Right ventricle myocardium inferior (tissue), 1 donor: ENCODE data around the gene GRK1. TPM values are rescaled to one million over a fixed set of nuclear protein-coding genes. Genes with fewer than 3 reads are reported as not detected.
"Not testable (repeated sequence)": the region's sequence is repeated elsewhere in the genome, so short reads cannot be mapped to it uniquely, and the experiment has no call there.

Source experiments
- ATAC-seq: fragments of 200-7000 bp; cut with Tn5 transposase; one replicate; pipeline ENCODE4 v1.9.1; 2020; ENCODE audit warnings: mild to moderate bottlenecking, moderate library complexity
- DNase-seq: peaks from one replicate; pipeline ENCODE4 v3.0.0; 2021; ENCODE audit errors: missing footprints
- intact Hi-C: fragments of 100-400 bp; cut with DNase I; formaldehyde crosslinking; loops from one replicate; pipeline ENCODE4 v1.11.0; 2022
- total RNA-seq: library from RNA; stranded (reverse); fragmentation: NEBNext Ultra II Directional; extraction: Animal tissue kit (Norgen Biotek cat#: 25700); gene quantifications from one replicate; pipeline ENCODE4 v1.2.1, GENCODE V29; 2021
- donor health status: DM: no; HTN: yes; CAD: no; lungs with severe emphysema.

GRK1 gene
- total RNA-seq, 1 donor from 2014 or later: 0.11 TPM

- ATAC-seq: peak; percentile 6
- intact Hi-C loops: no loop called here
- peak; percentile 70 for DNase-seq
These were observed 57.2 kb downstream of the GRK1 start for GRCh38 chr13:113724016-113724758.

GRCh38 chr13:113724780-113725315 lies 57.8 kb downstream of the GRK1 start:
- ATAC-seq (peak; percentile 92), DNase-seq (peak; percentile 87)
- intact Hi-C loops: no loop called here

- intact Hi-C loops, ATAC-seq: not testable (repeated sequence)
- DNase-seq: peak; percentile 70
These were observed 58.5 kb downstream of the GRK1 start for GRCh38 chr13:113725329-113726105.

- intact Hi-C loops: not testable (repeated sequence)
- peak; percentile 70 for DNase-seq
These were observed 59.2 kb downstream of the GRK1 start for GRCh38 chr13:113726106-113726821.

GRCh38 chr13:113726961-113727411 lies 60.0 kb downstream of the GRK1 start:
- ATAC-seq: no peak
- intact Hi-C loops: no loop called here
- DNase-seq: peak; percentile 63

More at GRCh38 chr13:113726106-113726821, 59.2 kb downstream of the GRK1 start:
- ATAC-seq: not testable (repeated sequence)

GRCh38 chr13:113728571-113729054 lies 61.6 kb downstream of the GRK1 start:
- no peak for ATAC-seq
- intact Hi-C loops: no loop called here

GRCh38 chr13:113729187-113730019 lies 62.4 kb downstream of the GRK1 start:
- peak; percentile 74 for DNase-seq
- intact Hi-C loops: no loop called here
- ATAC-seq: peak; percentile 41

More at GRCh38 chr13:113728571-113729054, 61.6 kb downstream of the GRK1 start:
- DNase-seq: peak; percentile 50

- intact Hi-C loops: no loop called here
- no peak for DNase-seq
- ATAC-seq: no peak
These were observed 63.3 kb downstream of the GRK1 start for GRCh38 chr13:113730258-113730691.

- intact Hi-C loops: no loop called here
- DNase-seq: no peak
These were observed 63.8 kb downstream of the GRK1 start for GRCh38 chr13:113730831-113731191.

GRCh38 chr13:113731192-113732175 lies 64.5 kb downstream of the GRK1 start:
- DNase-seq: peak; percentile 54
- intact Hi-C loops: no loop called here

More at GRCh38 chr13:113730831-113731191, 63.8 kb downstream of the GRK1 start:
- no peak for ATAC-seq

GRCh38 chr13:113732176-113732960 lies 65.3 kb downstream of the GRK1 start:
- ATAC-seq (no peak), DNase-seq (peak; percentile 60)
- intact Hi-C loops: no loop called here

More at GRCh38 chr13:113731192-113732175, 64.5 kb downstream of the GRK1 start:
- ATAC-seq: no peak

GRCh38 chr13:113732961-113733950 lies 66.2 kb downstream of the GRK1 start:
- ATAC-seq (no peak), DNase-seq (peak; percentile 55)
- intact Hi-C loops: no loop called here

- intact Hi-C loops: no loop called here
- ATAC-seq: no peak
- peak; percentile 32 for DNase-seq
These were observed 67.2 kb downstream of the GRK1 start for GRCh38 chr13:113734099-113734825.

GRCh38 chr13:113734826-113735125 lies 67.8 kb downstream of the GRK1 start:
- intact Hi-C loops: no loop called here
- ATAC-seq (no peak), DNase-seq (no peak)
